NK-92 (cell line): ENCODE results near the gene CBLC.

Source experiments
- DNase-seq: peaks from one replicate; lab custom pipeline; 2025; ENCODE audit not compliant: unreplicated experiment; lab: John Stamatoyannopoulos, UW

CBLC gene, protein sequence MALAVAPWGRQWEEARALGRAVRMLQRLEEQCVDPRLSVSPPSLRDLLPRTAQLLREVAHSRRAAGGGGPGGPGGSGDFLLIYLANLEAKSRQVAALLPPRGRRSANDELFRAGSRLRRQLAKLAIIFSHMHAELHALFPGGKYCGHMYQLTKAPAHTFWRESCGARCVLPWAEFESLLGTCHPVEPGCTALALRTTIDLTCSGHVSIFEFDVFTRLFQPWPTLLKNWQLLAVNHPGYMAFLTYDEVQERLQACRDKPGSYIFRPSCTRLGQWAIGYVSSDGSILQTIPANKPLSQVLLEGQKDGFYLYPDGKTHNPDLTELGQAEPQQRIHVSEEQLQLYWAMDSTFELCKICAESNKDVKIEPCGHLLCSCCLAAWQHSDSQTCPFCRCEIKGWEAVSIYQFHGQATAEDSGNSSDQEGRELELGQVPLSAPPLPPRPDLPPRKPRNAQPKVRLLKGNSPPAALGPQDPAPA

DNA sequence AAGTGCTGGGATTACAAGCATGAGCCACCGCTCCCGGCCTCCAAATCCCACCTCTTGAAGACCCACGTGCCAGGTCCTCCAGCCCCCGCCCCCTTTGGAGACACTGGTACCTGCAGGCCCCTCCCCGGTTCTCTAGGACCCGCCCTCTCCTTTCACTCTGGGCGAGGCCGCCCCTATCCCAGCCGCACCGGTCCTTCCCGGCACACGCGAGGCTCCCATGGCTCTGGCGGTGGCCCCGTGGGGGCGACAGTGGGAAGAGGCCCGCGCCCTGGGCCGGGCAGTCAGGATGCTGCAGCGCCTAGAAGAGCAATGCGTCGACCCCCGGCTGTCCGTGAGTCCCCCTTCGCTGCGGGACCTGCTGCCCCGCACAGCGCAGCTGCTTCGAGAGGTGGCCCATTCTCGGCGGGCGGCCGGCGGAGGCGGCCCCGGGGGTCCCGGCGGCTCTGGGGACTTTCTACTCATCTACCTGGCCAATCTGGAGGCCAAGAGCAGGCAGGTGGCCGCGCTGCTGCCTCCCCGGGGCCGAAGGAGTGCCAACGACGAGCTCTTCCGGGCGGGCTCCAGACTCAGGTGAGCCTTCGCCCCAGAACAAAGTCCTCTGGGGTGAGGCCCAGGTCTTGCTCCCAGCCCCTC lies at the start of gene CBLC:
Gene CBLC, plus strand, starts transcription at position 176 of the 633 bp plus-strand sequence. Its CDS starts 42 bp downstream, at position 218.
- DNase-seq: no peak

DNA sequence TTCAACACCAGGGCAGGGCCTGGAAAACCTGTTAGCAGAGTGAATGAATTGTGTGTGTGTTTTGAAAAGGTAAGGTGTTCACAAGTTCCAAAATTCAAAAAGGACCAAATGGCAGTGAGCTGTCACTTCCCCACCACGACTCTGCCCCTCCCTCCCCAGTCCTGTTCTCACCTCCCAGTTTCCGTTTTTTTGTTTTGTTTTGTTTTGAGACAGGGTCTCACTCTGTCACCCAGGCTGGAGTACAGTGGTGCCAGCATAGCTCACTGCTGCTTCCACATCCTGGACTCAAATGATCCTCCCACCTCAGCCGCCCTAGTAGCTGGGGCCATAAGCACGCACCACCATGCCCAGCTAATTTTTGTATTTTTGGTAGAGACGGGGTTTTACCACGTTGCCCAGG lies 49.5 kb upstream of the CBLC start:
- DNase-seq: no peak

DNA sequence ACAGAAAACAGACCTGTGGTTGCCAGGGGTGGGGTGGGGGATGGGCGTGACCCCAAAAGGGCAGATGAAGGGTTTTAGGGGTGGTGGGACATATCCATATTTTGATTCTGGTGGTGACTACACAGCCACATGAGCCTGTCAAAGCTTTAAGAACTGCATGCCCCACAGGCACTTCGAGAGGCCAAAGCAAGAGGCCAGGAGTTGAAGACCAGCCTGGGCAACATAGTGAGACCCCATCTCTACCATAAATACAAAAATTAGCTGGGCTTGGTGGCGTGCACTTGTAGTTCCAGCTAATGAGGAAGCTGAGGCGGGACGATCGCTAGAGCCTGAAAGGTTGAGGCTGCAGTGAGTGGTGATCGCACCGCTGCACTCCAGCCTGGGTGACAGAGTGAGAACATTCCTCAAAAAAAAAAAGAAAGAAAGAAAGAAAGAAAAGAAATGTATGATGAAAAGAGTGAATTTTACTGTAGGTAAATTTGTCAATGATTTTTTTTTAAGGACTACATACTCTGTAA lies 48.1 kb upstream of the CBLC start:
- no peak for DNase-seq

DNA sequence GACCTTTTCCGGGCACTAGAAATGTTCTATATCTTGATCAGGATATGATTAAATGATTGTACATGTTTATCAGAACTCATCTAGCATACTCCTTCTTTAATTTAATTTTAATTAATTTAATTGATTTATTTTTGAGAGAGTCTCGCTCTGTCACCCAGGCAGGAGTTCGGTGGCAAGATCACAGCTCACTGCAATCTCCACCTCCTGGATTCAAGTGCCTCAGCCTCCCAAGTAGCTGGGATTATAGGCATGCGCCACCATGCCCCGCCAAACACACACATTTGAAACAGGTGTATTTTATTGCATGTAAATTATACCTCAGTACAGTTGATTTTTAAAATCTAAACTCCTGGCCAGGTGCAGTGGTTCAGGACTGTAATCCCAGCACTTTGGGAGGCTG lies 46.6 kb upstream of the CBLC start:
- DNase-seq: no peak

DNA sequence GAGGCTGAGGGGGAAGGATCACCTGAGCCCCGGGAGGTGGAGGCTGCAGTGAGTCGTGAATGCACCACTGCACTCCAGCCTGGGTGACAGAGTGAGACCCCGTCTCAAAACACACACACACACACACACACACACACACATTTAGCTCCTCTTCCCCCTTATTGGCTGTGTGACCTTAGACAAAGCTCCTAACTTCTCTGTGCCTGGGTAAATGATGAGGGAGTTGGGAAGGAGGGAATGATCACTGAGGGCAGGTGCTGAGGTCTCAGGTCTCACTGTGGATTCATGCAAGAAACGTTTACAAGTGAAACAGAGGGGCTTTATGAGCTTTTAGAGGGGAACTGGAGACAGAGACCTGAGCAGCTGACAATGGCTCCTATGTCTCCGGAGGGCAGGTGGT lies 46.1 kb upstream of the CBLC start:
- DNase-seq: no peak

DNA sequence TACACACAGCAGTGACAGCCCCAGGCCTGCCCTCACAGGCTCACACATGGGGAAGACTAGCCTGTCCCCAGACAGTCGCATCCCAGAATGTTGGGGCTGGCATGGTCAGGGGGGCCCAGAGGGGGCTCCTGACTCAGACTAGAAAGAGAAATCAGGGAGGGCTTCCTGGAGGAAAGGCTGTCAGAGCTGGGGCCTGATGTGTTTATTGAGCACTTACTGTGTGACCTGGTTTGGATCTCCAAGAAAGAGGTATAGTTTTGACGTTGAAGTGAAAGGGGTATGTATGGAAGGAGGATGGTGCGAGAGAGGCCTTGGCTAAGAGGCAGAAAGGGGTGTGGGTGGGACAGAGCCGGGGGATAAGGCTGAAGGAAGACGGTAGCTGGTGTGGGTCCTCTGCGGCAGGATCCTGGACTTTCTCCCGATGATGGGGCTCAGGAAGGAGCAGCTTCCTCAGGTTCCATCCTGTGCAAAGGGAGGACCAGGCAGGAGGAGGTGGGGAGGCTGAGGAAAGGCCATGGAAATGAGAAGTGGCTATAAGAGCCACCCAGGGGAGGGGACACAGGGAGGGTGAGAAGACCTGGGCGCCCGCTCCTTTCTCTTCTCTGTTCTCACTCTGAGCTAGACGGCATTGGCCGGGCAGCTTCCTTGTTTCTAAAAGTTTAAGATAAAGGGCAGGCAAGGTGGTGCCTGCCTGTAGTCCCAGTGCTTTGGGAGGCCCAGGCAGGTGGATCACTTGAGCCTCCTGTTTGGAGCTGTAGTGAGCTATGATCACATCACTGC lies 45.3 kb upstream of the CBLC start:
- no peak for DNase-seq

DNA sequence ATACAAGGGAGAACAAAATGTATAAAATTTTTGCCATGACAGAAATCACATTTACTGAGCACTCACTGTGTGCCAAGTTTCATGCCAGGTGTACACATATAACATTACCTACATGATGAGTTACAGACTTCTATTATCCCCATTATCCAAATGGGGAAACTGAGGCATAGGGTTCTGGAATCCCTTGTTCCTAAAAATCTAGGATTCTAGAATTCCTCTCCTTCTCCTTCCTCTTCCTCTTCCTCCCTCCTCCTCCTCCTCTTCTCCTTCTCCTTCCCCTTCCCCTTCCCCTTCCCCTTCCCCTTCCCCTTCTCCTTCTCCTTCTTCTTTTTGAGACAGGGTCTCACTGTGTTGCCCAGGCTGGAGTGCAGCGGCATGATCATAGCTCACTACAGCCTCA lies 43.3 kb upstream of the CBLC start:
- DNase-seq: no peak

DNA sequence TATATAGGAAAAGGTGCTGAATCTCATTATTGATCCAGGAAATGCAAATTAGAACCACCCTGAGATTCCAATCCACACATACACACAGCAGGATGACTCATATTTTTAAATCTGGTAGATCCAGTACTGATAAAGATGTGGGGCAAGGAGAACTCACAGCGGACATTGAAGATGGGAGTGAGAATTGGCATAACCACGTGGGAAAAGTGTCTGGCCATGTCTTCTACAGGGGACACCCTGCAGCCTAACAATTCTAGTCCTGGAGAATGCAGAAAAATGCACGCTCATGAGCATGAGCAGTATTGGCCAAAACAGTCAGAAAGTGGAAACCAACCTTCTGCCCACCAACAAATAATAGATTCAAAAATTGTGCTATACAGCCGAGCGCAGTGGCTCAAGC lies 42.7 kb upstream of the CBLC start:
- DNase-seq: no peak

DNA sequence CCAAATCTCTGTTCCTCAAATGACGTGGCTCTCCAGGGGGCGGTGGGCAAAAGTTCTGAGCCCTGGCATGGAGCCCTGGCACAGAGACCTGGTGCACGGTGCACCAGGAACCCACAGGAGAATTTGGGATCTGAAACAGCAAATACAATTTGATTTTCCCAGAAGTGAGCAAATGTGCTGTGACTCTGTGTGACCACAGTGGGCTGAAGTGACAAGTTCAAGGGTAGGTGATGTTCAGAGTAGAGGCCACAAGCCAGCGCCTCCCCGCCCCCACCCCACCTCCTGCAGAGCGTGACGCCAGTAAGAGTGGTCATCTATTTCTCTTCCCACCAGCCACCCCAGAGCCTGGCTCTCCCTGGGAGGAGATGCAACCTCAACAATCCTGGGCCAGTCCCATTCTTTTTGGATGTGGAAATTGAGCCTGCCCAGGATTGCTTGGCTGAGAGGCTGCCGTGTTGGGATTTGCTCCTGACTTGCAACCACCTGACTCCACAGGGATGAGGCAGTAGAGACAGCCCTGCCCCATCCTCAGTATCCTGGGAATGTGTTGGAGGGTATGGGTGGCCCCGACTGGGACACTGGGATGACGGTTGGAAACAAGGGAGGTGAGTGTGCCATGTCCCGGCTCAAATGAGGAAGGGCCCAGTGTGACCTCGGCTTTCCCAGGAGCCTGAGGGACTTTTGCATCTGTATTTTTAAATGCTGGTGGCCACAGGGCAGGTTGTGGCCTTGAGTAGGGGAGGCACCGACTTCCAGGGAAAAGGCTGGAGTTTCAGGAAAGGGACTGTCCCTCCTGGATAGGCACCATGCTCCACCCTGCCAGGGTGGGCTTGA lies 40.2 kb upstream of the CBLC start:
- DNase-seq: no peak

DNA sequence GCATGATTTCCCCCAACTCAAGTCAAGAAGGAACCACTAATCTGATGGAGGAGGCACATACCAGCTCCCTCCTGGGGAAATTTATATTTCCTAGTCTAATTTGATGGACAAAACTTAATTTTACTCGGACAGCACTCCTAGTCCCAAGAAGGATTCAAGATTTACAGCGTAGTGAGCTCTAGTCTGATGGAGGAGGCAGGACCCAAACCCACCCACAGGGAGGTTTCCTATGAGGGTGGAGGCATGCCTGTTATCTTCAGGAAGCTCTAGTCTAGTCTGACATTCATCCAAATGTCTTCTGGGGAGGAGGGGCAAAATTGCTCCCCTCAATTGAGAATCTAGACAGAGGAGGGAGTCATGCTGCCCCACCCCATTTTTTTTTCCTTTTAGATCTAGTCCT lies 39.6 kb upstream of the CBLC start:
- no peak for DNase-seq

DNA sequence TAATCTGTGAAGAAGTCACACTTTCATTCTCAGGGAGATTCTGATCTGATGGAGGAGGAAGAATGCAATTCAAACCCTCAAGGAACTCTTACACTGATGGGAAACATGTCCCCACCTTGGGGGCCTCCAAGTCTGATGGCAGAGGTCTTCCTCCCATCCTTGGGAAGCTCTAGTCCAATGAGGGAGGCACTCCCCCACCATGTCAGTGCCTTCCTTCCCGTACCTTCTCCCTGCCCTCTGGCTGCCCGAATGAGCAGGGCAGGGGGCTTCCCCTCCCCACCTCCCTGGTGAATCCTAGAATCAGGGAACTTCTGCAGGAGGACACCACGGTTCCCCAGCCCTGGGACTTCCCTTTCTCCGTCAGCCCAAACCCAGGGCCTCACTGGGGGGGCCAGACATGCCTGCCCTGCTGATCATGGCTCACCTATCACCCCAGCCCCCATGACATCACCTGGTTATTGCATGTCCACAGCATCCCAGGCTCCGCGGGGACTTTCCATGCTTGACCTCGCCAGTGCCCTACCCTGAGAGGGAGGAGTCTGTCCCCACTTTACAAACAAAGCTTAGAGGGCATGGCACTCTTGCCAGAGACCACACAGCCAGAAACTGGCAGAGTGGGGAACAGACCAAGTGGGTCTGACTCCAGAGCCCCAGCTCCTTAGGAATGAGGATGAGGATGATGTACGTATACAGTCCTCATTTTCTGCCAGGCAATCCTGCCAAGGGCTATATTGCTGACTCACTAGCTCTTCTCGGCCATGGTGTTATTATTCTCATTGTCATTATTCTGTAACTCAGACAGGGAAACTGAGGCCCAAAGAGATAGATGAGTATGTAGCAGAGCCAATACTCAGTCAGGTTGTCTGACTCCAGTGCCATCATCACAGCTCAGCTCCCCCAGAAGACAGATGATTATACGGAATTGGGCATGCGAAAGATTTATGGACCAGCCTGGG lies 38.8 kb upstream of the CBLC start:
- DNase-seq: no peak

DNA sequence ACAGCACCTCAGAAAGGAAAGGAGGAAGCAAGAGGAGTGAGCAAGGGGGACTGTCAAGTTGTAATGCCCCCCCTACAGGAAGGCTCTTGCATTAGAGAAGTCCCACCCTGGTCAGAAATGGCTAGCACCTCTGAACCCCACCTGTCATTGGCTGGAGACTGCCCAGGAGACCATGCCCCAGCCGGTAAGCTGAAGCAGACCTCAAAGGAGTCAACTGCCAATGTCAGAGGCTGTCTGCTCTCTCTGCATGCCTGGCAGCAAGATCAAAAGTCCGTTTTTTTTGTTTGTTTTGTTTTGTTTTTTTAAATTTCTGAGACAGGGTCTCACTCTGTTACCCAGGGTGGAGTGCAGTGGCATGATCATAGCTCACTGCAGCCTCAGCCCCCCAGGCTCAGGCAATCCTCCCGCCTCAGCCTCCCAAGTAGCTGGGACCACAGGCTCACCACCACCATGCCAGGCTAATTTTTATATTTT lies 37.3 kb upstream of the CBLC start:
- no peak for DNase-seq

DNA sequence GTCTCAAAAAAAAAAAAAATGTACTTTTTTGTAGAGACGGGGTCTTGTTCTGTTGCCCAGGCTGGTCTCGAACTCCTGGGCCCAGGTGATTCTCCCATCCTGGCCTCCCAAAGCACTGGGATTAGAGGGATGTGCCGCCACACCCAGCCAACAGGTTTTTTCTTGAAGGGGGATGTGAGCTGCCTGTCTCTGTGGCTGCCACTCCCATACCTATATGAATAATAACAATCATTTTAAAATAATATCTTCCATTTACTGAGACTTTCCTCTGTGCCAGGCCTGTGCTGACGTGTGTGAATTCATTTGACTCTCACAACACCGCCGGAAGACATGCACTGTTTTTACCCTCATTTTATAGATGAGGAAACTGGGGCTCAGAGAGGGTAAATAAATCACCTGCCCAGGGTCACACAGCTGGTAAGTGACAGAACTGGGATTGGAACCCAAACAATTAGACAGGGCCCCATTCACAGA lies 36.4 kb upstream of the CBLC start:
- no peak for DNase-seq

DNA sequence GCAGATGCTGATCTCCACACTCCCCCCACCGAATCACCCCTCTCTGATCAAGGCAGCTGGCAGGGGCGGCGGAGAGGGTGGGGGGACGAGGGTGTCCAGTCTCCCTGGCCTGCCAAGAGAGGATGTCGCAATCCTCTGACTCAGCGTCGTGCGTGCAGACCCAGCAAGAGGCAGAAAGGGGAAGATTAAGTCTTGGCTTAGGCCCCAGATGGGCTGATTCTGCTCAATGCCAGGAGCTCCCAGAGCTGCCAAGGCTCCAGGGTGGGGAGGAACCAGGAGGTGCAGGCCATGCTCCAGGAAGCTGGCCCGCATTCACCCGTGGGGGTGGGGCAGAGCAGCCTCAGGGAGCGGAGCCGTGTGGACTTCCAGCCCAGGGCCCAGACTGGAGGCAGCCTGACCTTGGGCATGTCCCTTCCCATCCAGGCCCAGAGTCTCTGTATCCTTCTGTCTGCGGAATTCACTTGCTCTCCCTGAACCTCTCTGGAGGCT lies 35.8 kb upstream of the CBLC start:
- DNase-seq: no peak

DNA sequence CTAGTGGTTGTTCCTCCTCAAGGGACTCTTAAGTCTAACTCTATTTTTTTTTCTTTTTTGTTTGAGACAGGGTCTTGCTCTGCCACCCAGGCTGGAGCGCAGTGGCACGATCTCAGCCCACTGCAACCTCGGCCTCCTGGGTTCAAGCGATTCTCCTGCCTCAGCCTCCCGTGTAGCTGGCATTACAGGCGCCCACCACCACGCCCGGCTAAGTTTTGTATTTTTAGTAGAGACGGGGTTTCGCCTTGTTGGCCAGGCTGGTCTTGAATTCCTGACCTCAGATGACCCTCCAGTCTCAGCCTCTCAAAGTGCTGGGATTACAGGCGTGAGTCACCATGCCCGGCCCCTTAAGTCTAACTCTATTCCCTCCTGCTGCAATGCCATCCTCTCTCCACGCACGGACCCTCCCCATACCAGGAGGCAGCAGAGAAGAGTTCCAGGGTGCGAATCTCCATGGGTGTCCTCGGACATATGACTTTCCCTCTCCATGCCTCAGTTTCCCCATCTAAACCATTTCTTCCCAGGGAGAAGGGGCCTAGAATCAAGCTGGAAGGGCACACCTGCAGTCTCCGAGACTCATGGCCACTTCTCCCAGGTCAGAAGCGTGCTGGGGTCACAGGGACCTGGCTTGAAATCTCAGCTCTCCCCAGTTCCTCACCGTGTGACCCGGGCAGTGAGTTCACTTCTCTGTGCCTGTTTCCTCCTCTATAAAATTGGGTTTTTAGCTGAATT lies 35.2 kb upstream of the CBLC start:
- DNase-seq: no peak

DNA sequence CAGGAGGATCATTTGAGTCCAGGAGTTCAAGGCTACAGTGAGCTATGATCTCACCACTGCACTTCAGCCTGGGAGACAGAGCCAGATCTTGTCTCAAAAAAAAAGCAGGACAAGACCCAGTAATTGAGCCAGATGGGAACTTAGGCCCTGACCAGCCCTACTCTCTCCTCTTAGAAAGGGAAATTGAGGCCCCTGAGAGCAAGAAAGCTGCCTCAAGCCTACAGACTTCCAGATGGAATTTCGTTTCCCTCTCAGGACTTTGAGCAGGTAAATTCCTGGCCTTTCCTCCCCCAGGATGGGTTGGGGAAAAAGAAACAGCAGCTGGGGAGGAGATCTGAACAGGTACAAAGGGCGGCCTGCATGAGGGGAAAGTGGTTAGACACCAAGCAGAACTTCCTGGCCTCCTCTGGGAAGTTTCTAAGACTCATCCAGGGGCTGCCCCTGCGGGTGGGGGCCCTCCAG lies 32.8 kb upstream of the CBLC start:
- no peak for DNase-seq

DNA sequence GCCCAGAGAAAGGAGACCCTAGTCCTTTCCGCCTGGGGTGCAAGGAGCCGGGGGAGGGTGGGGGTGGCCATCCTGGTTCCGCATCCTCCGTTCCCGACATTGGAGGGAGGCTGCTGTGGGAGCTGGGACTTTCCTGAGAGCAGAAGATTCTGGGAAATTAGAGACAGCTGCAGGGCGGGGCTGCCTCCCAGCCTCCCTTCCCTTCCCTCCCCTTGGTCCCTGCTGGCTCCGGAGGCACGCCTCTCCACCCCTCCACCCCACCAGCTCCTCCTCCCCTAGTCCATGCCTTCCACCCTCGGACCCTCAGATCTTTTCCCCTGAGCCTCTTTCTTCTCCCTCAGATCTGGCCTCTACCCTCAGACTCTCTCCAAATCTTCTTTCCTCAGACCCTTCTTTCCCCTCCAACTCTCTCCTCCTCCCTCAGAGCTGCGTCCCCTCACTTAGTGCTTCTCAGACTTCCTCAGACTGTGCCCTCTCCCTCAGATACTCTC lies 32.3 kb upstream of the CBLC start:
- no peak for DNase-seq
